HepG2 (cell line): Measurements from ENCODE around the gene OS9. TPM values are rescaled to one million over a fixed set of nuclear protein-coding genes. Genes with fewer than 3 reads are reported as not detected.
"Not testable (repeated sequence)": the region's sequence is repeated elsewhere in the genome, so short reads cannot be mapped to it uniquely, and the experiment has no call there.

ENCODE experiments used
- ATAC-seq: fragments of 200-7000 bp; cut with Tn5 transposase; 3 replicates; pipeline ENCODE4 v1.9.1; 2020; ENCODE audit warnings: mild to moderate bottlenecking, moderate library complexity
- BruUV-seq: library from RNA; stranded (reverse); fragments of 400-500 nt; replicated peaks from 2 replicates; lab custom pipeline; 2021; lab: Mats Ljungman, UMichigan
- CTCF ChIA-PET: fragments of 300-600 bp; formaldehyde crosslinking; extraction: SDS; loops from one replicate; lab custom pipeline; 2021; ENCODE audit warnings: low total read pairs, inconsistent platforms, low intra/inter-chr PET ratio; lab: Yijun Ruan, JAX
- POLR2A ChIA-PET: fragments of 350-600 bp; sonication (Branson Sonifier 250); formaldehyde crosslinking; loops from one replicate; lab custom pipeline; 2020; ENCODE audit warnings: antibody characterized with exemption, inconsistent platforms; lab: Yijun Ruan, JAX
- DNase-seq: peaks from one replicate; pipeline ENCODE4 v3.0.0-alpha.2; 2015; ENCODE audit warnings: low spot score
- FAIRE-seq: peaks from 3 replicates; lab custom pipeline; 2011; peaks lifted over from hg19 to GRCh38; lab: Jason Lieb, UNC
- H2AFZ ChIP-seq: one replicate; pipeline ENCODE4 v1.6.1; 2011; ENCODE audit warnings: low read length, inconsistent platforms
- H3K27ac ChIP-seq: fragments of 300-600 bp; 3 replicates; pipeline ENCODE4 v1.8.0; 2011; ENCODE audit warnings: mixed run types, mild to moderate bottlenecking, mixed read lengths, low read length, inconsistent platforms; ENCODE audit not compliant: insufficient read depth; ENCODE audit errors: extremely low read length
- H3K27me3 ChIP-seq, 2 experiments: fragments of 200-600 bp in 1 of 2; 2 replicates in 1 of 2; 3 replicates in 1 of 2; pipeline versions ENCODE4 v1.6.0 to v1.8.0; 2011; ENCODE audit warnings: low read length in 2 of 2, mild to moderate bottlenecking in 2 of 2, moderate library complexity in 2 of 2, inconsistent platforms in 1 of 2; ENCODE audit not compliant: insufficient read depth in 2 of 2, control insufficient read depth in 1 of 2
- H3K36me3 ChIP-seq, 2 experiments: fragments of 200-600 bp in 1 of 2; replicated peaks in 1 of 2; 2 replicates in 1 of 2; 3 replicates in 1 of 2; pipeline versions ENCODE4 v1.5.1 to v1.8.0; 2011; ENCODE audit warnings: low read length in 2 of 2, inconsistent platforms in 1 of 2; ENCODE audit not compliant: insufficient read depth in 2 of 2, control insufficient read depth in 1 of 2
- H3K4me1 ChIP-seq: 2 replicates; pipeline ENCODE4 v1.5.1; 2012; ENCODE audit warnings: low read length, inconsistent platforms; ENCODE audit not compliant: insufficient read depth
- H3K4me2 ChIP-seq: 2 replicates; pipeline ENCODE4 v1.6.0; 2011; ENCODE audit warnings: low read depth, low read length, inconsistent platforms
- H3K4me3 ChIP-seq, 3 experiments: fragments of 200-600 bp in 1 of 3; sonication (generic), shearing (Covaris generic) in 1 of 3; replicated peaks in 1 of 3; 2 replicates each; pipeline ENCODE4 v1.5.1; 2011 to 2016; ENCODE audit warnings: low read length in 3 of 3, inconsistent platforms in 2 of 3, low read depth in 2 of 3, mild to moderate bottlenecking in 2 of 3, control low read depth in 1 of 3, mixed read lengths in 1 of 3; ENCODE audit not compliant: insufficient read depth in 1 of 3
- H3K79me2 ChIP-seq: one replicate; pipeline ENCODE4 v1.6.1; 2011; ENCODE audit warnings: low read length, inconsistent platforms; ENCODE audit not compliant: insufficient read depth
- H3K9ac ChIP-seq: 2 replicates; pipeline ENCODE4 v1.6.0; 2011; ENCODE audit warnings: mild to moderate bottlenecking, low read depth, low read length, inconsistent platforms; ENCODE audit not compliant: insufficient read depth
- H3K9me3 ChIP-seq: 2 replicates; pipeline ENCODE4 v1.5.1; 2012; ENCODE audit warnings: mild to moderate bottlenecking, low read length
- H4K20me1 ChIP-seq: 2 replicates; pipeline ENCODE4 v1.6.0; 2011; ENCODE audit warnings: inconsistent platforms, mild to moderate bottlenecking, low read length, moderate library complexity; ENCODE audit not compliant: insufficient read depth
- ZNF841 ChIP-seq: sonication (generic); formaldehyde crosslinking; IDR thresholded peaks from 2 replicates; pipeline ENCODE4 v1.8.1; 2023; ENCODE audit warnings: missing genetic modification reagents, borderline replicate concordance
- WGBS: methylation state at CpG from one replicate; pipeline ENCODE4 v1.1.6; 2017; ENCODE audit warnings: low lambda C conversion rate; 5-methylcytosine and 5-hydroxymethylcytosine counted together
- in situ Hi-C: cut with HindIII; loops from 2 replicates; pipeline ENCODE4 v1.10.0; 2017; ENCODE audit warnings: low pct_unique_long_range_greater_than_20kb; ENCODE audit not compliant: extremely low pct_ligation_motif_present
- intact Hi-C: fragments of 100-400 bp; cut with micrococcal nuclease; formaldehyde crosslinking; loops from one replicate; pipeline ENCODE4 v1.10.0; 2022; ENCODE audit not compliant: unreplicated experiment
- polyA plus RNA-seq, 8 experiments: library from polyadenylated mRNA; depleted of rRNA in 3 of 8; stranded (reverse) in 7 of 8; unstranded in 1 of 8; fragments of >200 nt; fragmentation: Illumina TruSeq in 4 of 8; extraction: Trizol in 4 of 8; gene quantifications; 2 replicates each; pipeline versions ENCODE4 v1.2.1 to v1.2.3, GENCODE V29; 2011 to 2016; ENCODE audit warnings: low read depth in 4 of 8, missing spikeins in 1 of 8, mixed read lengths in 1 of 8; ENCODE audit not compliant: insufficient read depth in 1 of 8
- total RNA-seq, 5 experiments: library from RNA; depleted of rRNA; stranded (reverse); fragments of >200 nt; fragmentation: Illumina TruSeq; extraction: Trizol; gene quantifications; 2 replicates each; pipeline ENCODE4 v1.2.3, GENCODE V29; 2016; ENCODE audit warnings: low read depth in 1 of 5
- TF ChIP-seq, protein P1 (sequence below): sonication (generic); formaldehyde crosslinking; IDR thresholded peaks from one replicate; pipeline ENCODE4 v1.5.1; 2020; ENCODE audit warnings: mild to moderate bottlenecking, missing genetic modification reagents; ENCODE audit errors: not compliant biosample characterization
- TF ChIP-seq, protein P2 (sequence below): sonication (generic); formaldehyde crosslinking; IDR thresholded peaks from 2 replicates; pipeline ENCODE4 v1.4.0; 2020; ENCODE audit warnings: mild to moderate bottlenecking, missing genetic modification reagents
- TF ChIP-seq, protein P3 (sequence below): sonication (generic); formaldehyde crosslinking; IDR thresholded peaks from 2 replicates; pipeline ENCODE4 v1.4.0; 2020; ENCODE audit warnings: mild to moderate bottlenecking, missing genetic modification reagents, borderline replicate concordance
- TF ChIP-seq, protein P4 (sequence below): sonication (generic); formaldehyde crosslinking; IDR thresholded peaks from 2 replicates; pipeline ENCODE4 v1.4.0; 2020; ENCODE audit warnings: missing genetic modification reagents, mild to moderate bottlenecking, borderline replicate concordance

OS9 gene
- total and polyA plus RNA-seq, 2 of the 13 experiments (the other 11 are each of a cell fraction or from before 2014, with no cell fraction given), result 156 to 206 TPM

DNA sequence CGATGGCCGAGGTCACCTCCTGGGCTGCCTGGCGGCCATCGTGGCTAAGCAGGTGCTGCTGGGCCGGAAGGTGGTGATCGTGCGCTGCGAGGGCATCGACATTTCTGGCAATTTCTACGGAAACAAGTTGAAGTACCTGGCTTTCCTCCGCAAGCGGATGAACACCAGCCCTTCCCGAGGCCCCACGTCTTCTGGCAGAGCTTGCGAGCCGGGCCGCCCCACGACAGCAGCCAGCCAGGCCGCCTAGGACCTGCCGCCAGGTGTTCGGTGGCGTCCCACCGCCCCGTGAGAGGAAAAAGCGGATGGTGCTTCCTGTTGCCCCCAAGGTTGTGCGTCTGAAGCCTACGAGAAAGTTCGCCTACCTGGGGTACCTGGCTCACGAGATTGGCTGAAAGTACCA is 19.2 kb upstream of the OS9 start (continued):
- TF ChIP-seq, protein P1, sequence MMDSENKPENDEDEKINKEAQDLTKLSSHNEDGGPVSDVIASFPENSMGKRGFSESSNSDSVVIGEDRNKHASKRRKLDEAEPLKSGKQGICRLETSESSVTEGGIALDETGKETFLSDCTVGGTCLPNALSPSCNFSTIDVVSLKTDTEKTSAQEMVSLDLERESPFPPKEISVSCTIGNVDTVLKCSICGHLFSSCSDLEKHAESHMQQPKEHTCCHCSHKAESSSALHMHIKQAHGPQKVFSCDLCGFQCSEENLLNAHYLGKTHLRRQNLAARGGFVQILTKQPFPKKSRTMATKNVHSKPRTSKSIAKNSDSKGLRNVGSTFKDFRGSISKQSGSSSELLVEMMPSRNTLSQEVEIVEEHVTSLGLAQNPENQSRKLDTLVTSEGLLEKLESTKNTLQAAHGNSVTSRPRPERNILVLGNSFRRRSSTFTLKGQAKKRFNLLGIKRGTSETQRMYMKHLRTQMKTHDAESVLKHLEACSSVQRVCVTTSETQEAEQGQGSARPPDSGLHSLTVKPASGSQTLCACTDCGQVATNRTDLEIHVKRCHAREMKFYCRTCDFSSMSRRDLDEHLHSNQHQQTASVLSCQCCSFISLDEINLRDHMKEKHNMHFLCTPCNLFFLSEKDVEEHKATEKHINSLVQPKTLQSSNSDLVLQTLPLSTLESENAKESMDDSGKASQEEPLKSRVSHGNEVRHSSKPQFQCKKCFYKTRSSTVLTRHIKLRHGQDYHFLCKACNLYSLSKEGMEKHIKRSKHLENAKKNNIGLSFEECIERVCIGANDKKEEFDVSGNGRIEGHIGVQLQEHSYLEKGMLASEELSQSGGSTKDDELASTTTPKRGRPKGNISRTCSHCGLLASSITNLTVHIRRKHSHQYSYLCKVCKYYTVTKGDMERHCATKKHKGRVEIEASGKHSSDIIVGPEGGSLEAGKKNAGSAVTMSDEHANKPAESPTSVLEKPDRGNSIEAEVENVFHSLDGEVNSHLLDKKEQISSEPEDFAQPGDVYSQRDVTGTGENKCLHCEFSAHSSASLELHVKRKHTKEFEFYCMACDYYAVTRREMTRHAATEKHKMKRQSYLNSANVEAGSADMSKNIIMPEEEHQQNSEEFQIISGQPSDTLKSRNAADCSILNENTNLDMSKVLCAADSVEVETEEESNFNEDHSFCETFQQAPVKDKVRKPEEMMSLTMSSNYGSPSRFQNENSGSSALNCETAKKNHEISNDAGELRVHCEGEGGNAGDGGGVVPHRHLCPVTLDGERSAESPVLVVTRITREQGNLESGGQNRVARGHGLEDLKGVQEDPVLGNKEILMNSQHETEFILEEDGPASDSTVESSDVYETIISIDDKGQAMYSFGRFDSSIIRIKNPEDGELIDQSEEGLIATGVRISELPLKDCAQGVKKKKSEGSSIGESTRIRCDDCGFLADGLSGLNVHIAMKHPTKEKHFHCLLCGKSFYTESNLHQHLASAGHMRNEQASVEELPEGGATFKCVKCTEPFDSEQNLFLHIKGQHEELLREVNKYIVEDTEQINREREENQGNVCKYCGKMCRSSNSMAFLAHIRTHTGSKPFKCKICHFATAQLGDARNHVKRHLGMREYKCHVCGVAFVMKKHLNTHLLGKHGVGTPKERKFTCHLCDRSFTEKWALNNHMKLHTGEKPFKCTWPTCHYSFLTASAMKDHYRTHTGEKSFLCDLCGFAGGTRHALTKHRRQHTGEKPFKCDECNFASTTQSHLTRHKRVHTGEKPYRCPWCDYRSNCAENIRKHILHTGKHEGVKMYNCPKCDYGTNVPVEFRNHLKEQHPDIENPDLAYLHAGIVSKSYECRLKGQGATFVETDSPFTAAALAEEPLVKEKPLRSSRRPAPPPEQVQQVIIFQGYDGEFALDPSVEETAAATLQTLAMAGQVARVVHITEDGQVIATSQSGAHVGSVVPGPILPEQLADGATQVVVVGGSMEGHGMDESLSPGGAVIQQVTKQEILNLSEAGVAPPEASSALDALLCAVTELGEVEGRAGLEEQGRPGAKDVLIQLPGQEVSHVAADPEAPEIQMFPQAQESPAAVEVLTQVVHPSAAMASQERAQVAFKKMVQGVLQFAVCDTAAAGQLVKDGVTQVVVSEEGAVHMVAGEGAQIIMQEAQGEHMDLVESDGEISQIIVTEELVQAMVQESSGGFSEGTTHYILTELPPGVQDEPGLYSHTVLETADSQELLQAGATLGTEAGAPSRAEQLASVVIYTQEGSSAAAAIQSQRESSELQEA (CRISPR knock-in tag), result no peak
- no peak for TF ChIP-seq ZNF841 (CRISPR knock-in tag)
- TF ChIP-seq, protein P2, sequence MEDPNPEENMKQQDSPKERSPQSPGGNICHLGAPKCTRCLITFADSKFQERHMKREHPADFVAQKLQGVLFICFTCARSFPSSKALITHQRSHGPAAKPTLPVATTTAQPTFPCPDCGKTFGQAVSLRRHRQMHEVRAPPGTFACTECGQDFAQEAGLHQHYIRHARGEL (CRISPR knock-in tag), result no peak
- TF ChIP-seq, protein P3, sequence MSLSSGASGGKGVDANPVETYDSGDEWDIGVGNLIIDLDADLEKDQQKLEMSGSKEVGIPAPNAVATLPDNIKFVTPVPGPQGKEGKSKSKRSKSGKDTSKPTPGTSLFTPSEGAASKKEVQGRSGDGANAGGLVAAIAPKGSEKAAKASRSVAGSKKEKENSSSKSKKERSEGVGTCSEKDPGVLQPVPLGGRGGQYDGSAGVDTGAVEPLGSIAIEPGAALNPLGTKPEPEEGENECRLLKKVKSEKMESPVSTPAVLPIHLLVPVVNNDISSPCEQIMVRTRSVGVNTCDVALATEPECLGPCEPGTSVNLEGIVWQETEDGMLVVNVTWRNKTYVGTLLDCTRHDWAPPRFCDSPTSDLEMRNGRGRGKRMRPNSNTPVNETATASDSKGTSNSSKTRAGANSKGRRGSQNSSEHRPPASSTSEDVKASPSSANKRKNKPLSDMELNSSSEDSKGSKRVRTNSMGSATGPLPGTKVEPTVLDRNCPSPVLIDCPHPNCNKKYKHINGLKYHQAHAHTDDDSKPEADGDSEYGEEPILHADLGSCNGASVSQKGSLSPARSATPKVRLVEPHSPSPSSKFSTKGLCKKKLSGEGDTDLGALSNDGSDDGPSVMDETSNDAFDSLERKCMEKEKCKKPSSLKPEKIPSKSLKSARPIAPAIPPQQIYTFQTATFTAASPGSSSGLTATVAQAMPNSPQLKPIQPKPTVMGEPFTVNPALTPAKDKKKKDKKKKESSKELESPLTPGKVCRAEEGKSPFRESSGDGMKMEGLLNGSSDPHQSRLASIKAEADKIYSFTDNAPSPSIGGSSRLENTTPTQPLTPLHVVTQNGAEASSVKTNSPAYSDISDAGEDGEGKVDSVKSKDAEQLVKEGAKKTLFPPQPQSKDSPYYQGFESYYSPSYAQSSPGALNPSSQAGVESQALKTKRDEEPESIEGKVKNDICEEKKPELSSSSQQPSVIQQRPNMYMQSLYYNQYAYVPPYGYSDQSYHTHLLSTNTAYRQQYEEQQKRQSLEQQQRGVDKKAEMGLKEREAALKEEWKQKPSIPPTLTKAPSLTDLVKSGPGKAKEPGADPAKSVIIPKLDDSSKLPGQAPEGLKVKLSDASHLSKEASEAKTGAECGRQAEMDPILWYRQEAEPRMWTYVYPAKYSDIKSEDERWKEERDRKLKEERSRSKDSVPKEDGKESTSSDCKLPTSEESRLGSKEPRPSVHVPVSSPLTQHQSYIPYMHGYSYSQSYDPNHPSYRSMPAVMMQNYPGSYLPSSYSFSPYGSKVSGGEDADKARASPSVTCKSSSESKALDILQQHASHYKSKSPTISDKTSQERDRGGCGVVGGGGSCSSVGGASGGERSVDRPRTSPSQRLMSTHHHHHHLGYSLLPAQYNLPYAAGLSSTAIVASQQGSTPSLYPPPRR (CRISPR knock-in tag), result no peak
- TF ChIP-seq, protein P4, sequence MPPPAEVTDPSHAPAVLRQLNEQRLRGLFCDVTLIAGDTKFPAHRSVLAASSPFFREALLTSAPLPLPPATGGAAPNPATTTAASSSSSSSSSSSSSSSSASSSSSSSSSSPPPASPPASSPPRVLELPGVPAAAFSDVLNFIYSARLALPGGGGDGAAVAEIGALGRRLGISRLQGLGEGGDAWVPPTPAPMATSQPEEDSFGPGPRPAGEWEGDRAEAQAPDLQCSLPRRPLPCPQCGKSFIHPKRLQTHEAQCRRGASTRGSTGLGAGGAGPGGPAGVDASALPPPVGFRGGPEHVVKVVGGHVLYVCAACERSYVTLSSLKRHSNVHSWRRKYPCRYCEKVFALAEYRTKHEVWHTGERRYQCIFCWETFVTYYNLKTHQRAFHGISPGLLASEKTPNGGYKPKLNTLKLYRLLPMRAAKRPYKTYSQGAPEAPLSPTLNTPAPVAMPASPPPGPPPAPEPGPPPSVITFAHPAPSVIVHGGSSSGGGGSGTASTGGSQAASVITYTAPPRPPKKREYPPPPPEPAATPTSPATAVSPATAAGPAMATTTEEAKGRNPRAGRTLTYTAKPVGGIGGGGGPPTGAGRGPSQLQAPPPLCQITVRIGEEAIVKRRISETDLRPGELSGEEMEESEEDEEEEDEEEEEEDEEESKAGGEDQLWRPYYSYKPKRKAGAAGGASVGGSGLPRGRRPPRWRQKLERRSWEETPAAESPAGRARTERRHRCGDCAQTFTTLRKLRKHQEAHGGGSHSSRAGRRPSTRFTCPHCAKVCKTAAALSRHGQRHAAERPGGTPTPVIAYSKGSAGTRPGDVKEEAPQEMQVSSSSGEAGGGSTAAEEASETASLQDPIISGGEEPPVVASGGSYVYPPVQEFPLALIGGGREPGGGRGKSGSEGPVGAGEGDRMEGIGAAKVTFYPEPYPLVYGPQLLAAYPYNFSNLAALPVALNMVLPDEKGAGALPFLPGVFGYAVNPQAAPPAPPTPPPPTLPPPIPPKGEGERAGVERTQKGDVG (CRISPR knock-in tag), result no peak

DNA sequence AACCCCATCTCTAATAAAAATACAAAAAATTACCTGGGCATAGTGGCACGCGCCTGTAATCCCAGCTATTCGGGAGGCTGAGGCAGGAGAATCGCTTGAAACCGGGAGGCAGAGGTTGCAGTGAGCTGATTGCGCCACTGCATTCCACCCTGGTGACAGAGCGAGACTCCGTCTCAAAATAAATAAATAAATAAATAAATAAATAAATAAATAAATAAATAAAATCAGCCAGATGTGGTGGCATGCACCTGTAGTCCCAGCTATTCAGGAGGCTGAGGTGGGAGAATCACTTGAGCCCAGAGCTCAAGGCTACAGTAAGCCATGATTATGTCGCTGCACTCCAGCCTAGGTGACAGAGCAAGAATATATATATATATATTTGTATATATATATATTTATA is 16.0 kb upstream of the OS9 start:
- 39% methylated on average over 9 of the region's 9 CpGs for WGBS

More for the DNA sequence above, 16.0 kb upstream of the OS9 start:
- H3K79me2 ChIP-seq, CTCF ChIA-PET, H3K27ac ChIP-seq, DNase-seq, H3K4me1 ChIP-seq, POLR2A ChIA-PET, H4K20me1 ChIP-seq, intact Hi-C loops, H3K36me3 ChIP-seq, H3K4me2 ChIP-seq, H3K9ac ChIP-seq, ATAC-seq, FAIRE-seq, BruUV-seq, H3K4me3 ChIP-seq, H3K9me3 ChIP-seq, H2AFZ ChIP-seq, in situ Hi-C loops, H3K27me3 ChIP-seq: not testable (repeated sequence)
